Parathyroid adenoma (tissue), 2 donors: ENCODE results near the gene GPR107.

Experiments
- H2AFZ ChIP-seq: fragments of 300-600 bp; sonication (generic); one replicate; pipeline ENCODE4 v1.7.0; 2017; ENCODE audit warnings: antibody characterized with exemption, mild to moderate bottlenecking
- H3K27ac ChIP-seq: fragments of 300-600 bp; sonication (generic); one replicate; pipeline ENCODE4 v1.7.0; 2017
- H3K27me3 ChIP-seq: fragments of 300-600 bp; sonication (generic); one replicate; pipeline ENCODE4 v1.7.0; 2017; ENCODE audit warnings: low read length; ENCODE audit not compliant: control insufficient read depth, insufficient read depth
- H3K36me3 ChIP-seq: fragments of 300-600 bp; sonication (generic); one replicate; pipeline ENCODE4 v1.7.0; 2017; ENCODE audit warnings: low read length; ENCODE audit not compliant: control insufficient read depth, insufficient read depth
- H3K4me1 ChIP-seq: fragments of 300-600 bp; sonication (generic); one replicate; pipeline ENCODE4 v1.7.0; 2017; ENCODE audit warnings: control low read depth
- H3K4me2 ChIP-seq: fragments of 300-600 bp; sonication (generic); one replicate; pipeline ENCODE4 v1.7.0; 2017; ENCODE audit warnings: low read length
- H3K4me3 ChIP-seq: fragments of 300-600 bp; sonication (generic); one replicate; pipeline ENCODE4 v1.7.0; 2017; ENCODE audit warnings: low read depth, low read length
- H3K79me2 ChIP-seq: fragments of 300-600 bp; sonication (generic); one replicate; pipeline ENCODE4 v1.7.0; 2017; ENCODE audit warnings: control low read depth
- H3K9ac ChIP-seq: fragments of 300-600 bp; sonication (generic); one replicate; pipeline ENCODE4 v1.7.0; 2017; ENCODE audit warnings: mild to moderate bottlenecking
- H3K9me3 ChIP-seq: fragments of 300-600 bp; sonication (generic); one replicate; pipeline ENCODE4 v1.7.0; 2017; ENCODE audit warnings: low read length; ENCODE audit not compliant: control insufficient read depth
- CTCF ChIP-seq: fragments of 300-600 bp; sonication (generic); IDR thresholded peaks from one replicate; pipeline ENCODE4 v1.7.0; 2017; ENCODE audit warnings: antibody characterized with exemption, mild to moderate bottlenecking
- donor health status: primary hyperparathyroidism.

GPR107 gene

GRCh38 chr9:130174025-130174424 lies 120.3 kb downstream of the GPR107 start:
- H3K27me3 ChIP-seq, result no peaks in the 10 kb centered on the region
- H3K4me2 ChIP-seq, result no peak overlapping the region
- no peaks in the 10 kb centered on the region for H3K4me1 ChIP-seq
- H3K79me2 ChIP-seq, result no peaks in the 10 kb centered on the region
- no peak for TF ChIP-seq CTCF
- H3K9me3 ChIP-seq, result no peaks in the 10 kb centered on the region
- no peak overlapping the region for H3K27ac ChIP-seq
- no peak overlapping the region for H2AFZ ChIP-seq
- no peak overlapping the region for H3K4me3 ChIP-seq
- H3K9ac ChIP-seq, result no peak overlapping the region
- no peaks in the 10 kb centered on the region for H3K36me3 ChIP-seq

GRCh38 chr9:130174920-130175321 lies 121.2 kb downstream of the GPR107 start:
- Histone ChIP-seq H3K9ac (no peak overlapping the region), H3K36me3 (no peaks in the 10 kb centered on the region), H3K27me3 (no peaks in the 10 kb centered on the region), H3K4me3 (no peak overlapping the region), H3K4me2 (no peak overlapping the region), H3K9me3 (no peaks in the 10 kb centered on the region), H2AFZ (no peak overlapping the region), H3K79me2 (no peaks in the 10 kb centered on the region), H3K27ac (no peak overlapping the region), H3K4me1 (no peaks in the 10 kb centered on the region)
- no peak for TF ChIP-seq CTCF

DNA sequence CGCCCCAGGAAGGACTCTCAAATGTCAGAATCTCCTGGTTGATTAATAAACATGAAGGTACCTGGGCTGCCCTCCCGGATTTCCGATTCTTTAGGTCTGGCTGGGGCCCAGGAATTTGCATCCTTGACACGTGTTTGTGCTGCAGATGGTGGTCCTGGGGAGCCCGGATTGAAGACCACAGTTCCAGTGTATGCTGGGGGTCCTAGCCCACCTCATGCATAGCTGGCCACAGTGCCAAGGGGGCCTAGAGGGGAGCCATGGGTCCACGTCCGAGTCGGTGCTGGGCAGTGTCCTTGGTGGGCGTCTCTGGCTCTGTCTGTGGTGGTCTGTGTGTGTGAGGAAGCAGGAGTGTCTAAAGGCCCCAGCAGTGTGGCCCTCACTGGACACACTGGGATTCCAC lies 121.6 kb downstream of the GPR107 start:
- Histone ChIP-seq H3K9ac (no peak overlapping the region), H3K79me2 (no peaks in the 10 kb centered on the region), H3K4me3 (no peak overlapping the region), H3K4me1 (no peaks in the 10 kb centered on the region), H3K4me2 (no peak overlapping the region), H3K9me3 (no peaks in the 10 kb centered on the region), H3K36me3 (no peaks in the 10 kb centered on the region), H3K27ac (no peak overlapping the region), H2AFZ (no peak overlapping the region), H3K27me3 (no peaks in the 10 kb centered on the region)
- TF ChIP-seq CTCF, result no peak

GRCh38 chr9:130176760-130177159 lies 123.1 kb downstream of the GPR107 start:
- no peaks in the 10 kb centered on the region for H3K27me3 ChIP-seq
- H3K4me1 ChIP-seq, result no peaks in the 10 kb centered on the region
- H3K9me3 ChIP-seq, result no peaks in the 10 kb centered on the region
- H3K36me3 ChIP-seq, result no peaks in the 10 kb centered on the region
- no peaks in the 10 kb centered on the region for H3K79me2 ChIP-seq
- TF ChIP-seq CTCF, result no peak
- H3K4me3 ChIP-seq, result no peak overlapping the region
- H3K9ac ChIP-seq, result no peak overlapping the region
- no peak overlapping the region for H3K27ac ChIP-seq
- H3K4me2 ChIP-seq, result no peak overlapping the region
- no peak overlapping the region for H2AFZ ChIP-seq

- Histone ChIP-seq H3K36me3 (no peaks in the 10 kb centered on the region), H2AFZ (no peak overlapping the region), H3K9me3 (no peaks in the 10 kb centered on the region), H3K9ac (no peak overlapping the region), H3K27me3 (no peaks in the 10 kb centered on the region), H3K27ac (no peak overlapping the region), H3K4me3 (no peak overlapping the region), H3K4me2 (no peak overlapping the region), H3K79me2 (no peaks in the 10 kb centered on the region), H3K4me1 (no peaks in the 10 kb centered on the region)
- no peak for TF ChIP-seq CTCF
Observed at GRCh38 chr9:130177898-130178805, 124.4 kb downstream of the GPR107 start.
